ENCODE data around the gene NISCH. TPM values are rescaled to one million over a fixed set of nuclear protein-coding genes. Genes with fewer than 3 reads are reported as not detected.

The NISCH gene
- polyA plus RNA-seq, 1 experiment = 71.0 TPM

- Histone ChIP-seq H3K27ac (ENCODE audit: low read depth, low read length) (no peak overlapping the region), H3K27me3 (ENCODE audit: control insufficient read depth, insufficient read depth, low read length) (peaks cover 13% of the 10 kb centered on the region), H3K4me3 (ENCODE audit: low read depth, low read length) (no peak overlapping the region), H3K9me3 (ENCODE audit: control insufficient read depth, insufficient read depth, low read length) (no peaks in the 10 kb centered on the region)
- DNase-seq (ENCODE audit: low read depth, low spot score) = no peak
- POLR2A ChIA-PET = no interaction called here
- CTCF ChIA-PET = interaction anchor here (0.7 to 0.8 kb wide), 2 partner anchors 9 to 10 kb away, joined by 3 to 5 read pairs; no protein-coding TSS in a partner anchor
- TF ChIP-seq CTCF (IDR thresholded peaks at IDR 0.05; ENCODE audit: low read depth, low read length) = no peak
Observed at GRCh38 chr3:52438579-52439425, 16.6 kb upstream of the NISCH start.

GRCh38 chr3:52439426-52440248, 15.8 kb upstream of the NISCH start:
- no peak for DNase-seq (ENCODE audit: low read depth, low spot score)
- no peak overlapping the region for H3K27ac ChIP-seq (ENCODE audit: low read depth, low read length)
- H3K4me3 ChIP-seq (ENCODE audit: low read depth, low read length) = no peak overlapping the region
- H3K27me3 ChIP-seq (ENCODE audit: control insufficient read depth, insufficient read depth, low read length) = peaks cover 6% of the 10 kb centered on the region
- ChIA-PET POLR2A (no interaction called here), CTCF (interaction anchor here (0.7 to 0.8 kb wide), 2 partner anchors 8 to 9 kb away, joined by 3 to 5 read pairs; no protein-coding TSS in a partner anchor)
- H3K9me3 ChIP-seq (ENCODE audit: control insufficient read depth, insufficient read depth, low read length) = no peaks in the 10 kb centered on the region
- no peak for TF ChIP-seq CTCF (IDR thresholded peaks at IDR 0.05; ENCODE audit: low read depth, low read length)

- Histone ChIP-seq H3K4me3 (ENCODE audit: low read depth, low read length) (no peak overlapping the region), H3K27me3 (ENCODE audit: control insufficient read depth, insufficient read depth, low read length) (peaks cover 6% of the 10 kb centered on the region), H3K9me3 (ENCODE audit: control insufficient read depth, insufficient read depth, low read length) (no peaks in the 10 kb centered on the region), H3K27ac (ENCODE audit: low read depth, low read length) (no peak overlapping the region)
- CTCF ChIA-PET = no interaction called here
- no peak for TF ChIP-seq CTCF (IDR thresholded peaks at IDR 0.05; ENCODE audit: low read depth, low read length)
- POLR2A ChIA-PET = no interaction called here
- DNase-seq (ENCODE audit: low read depth, low spot score) = no peak
Observed at GRCh38 chr3:52440249-52440551, 15.2 kb upstream of the NISCH start.

GRCh38 chr3:52440671-52441070, 14.7 kb upstream of the NISCH start:
- H3K27ac ChIP-seq (ENCODE audit: low read depth, low read length) = no peak overlapping the region
- no peaks in the 10 kb centered on the region for H3K9me3 ChIP-seq (ENCODE audit: control insufficient read depth, insufficient read depth, low read length)
- no peak for TF ChIP-seq CTCF (IDR thresholded peaks at IDR 0.05; ENCODE audit: low read depth, low read length)
- ChIA-PET POLR2A (no interaction called here), CTCF (interaction anchor here (1.0 kb wide), 1 partner anchor 28 kb away, joined by 3 read pairs; no protein-coding TSS in a partner anchor)
- H3K27me3 ChIP-seq (ENCODE audit: control insufficient read depth, insufficient read depth, low read length) = peaks cover 6% of the 10 kb centered on the region
- H3K4me3 ChIP-seq (ENCODE audit: low read depth, low read length) = no peak overlapping the region
- DNase-seq (ENCODE audit: low read depth, low spot score) = no peak
